Kidney epithelial cell (primary cell): ENCODE data around the gene NBEAL2. TPM values are rescaled to one million over a fixed set of nuclear protein-coding genes. Genes with fewer than 3 reads are reported as not detected.

ENCODE experiments used
- DNase-seq: peaks from one replicate; pipeline ENCODE4 v3.0.0-alpha.2; 2010; ENCODE audit warnings: low read depth
- H3K27me3 ChIP-seq: 2 replicates; pipeline ENCODE4 v1.6.0; 2011; ENCODE audit warnings: low read length; ENCODE audit not compliant: control insufficient read depth, insufficient read depth
- H3K36me3 ChIP-seq: 2 replicates; pipeline ENCODE4 v1.5.1; 2011; ENCODE audit warnings: low read length; ENCODE audit not compliant: control insufficient read depth, insufficient read depth
- H3K4me3 ChIP-seq: 2 replicates; pipeline ENCODE4 v1.5.1; 2011; ENCODE audit warnings: low read depth, mild to moderate bottlenecking, control low read depth, low read length
- total RNA-seq: library from RNA; depleted of rRNA; stranded (reverse); fragments of >200 nt; gene quantifications from 2 replicates; pipeline ENCODE4 v1.2.3, GENCODE V29; 2015
- TF ChIP-seq, protein P1 (sequence below): IDR thresholded peaks from 2 replicates; pipeline ENCODE4 v1.5.1; 2011; ENCODE audit warnings: mild to moderate bottlenecking, moderate library complexity, low read length, control low read depth, inconsistent platforms; ENCODE audit not compliant: insufficient read depth, poor library complexity, severe bottlenecking

Gene NBEAL2
- total RNA-seq, 1 donor from 2014 or later = 37.5 TPM

DNA sequence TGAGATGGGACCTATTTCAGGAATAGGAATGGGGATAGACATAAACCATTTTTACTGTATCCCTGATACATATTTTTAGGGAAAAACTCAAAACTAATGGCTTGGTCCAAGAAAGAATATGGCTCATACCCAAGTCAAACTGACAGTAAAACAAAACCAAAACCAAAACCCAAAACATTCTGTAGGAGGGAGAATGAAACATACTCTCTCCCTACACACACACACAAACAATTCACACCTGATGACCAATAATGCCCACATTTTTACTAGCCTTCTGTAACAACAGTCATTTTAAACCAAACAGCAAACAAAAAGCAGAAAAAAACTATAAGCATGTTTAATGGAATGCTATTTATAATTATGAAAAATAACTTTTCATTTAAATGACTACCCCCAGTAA lies 74.9 kb downstream of the NBEAL2 start:
- TF ChIP-seq, protein P1, sequence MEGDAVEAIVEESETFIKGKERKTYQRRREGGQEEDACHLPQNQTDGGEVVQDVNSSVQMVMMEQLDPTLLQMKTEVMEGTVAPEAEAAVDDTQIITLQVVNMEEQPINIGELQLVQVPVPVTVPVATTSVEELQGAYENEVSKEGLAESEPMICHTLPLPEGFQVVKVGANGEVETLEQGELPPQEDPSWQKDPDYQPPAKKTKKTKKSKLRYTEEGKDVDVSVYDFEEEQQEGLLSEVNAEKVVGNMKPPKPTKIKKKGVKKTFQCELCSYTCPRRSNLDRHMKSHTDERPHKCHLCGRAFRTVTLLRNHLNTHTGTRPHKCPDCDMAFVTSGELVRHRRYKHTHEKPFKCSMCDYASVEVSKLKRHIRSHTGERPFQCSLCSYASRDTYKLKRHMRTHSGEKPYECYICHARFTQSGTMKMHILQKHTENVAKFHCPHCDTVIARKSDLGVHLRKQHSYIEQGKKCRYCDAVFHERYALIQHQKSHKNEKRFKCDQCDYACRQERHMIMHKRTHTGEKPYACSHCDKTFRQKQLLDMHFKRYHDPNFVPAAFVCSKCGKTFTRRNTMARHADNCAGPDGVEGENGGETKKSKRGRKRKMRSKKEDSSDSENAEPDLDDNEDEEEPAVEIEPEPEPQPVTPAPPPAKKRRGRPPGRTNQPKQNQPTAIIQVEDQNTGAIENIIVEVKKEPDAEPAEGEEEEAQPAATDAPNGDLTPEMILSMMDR = no peak
- Histone ChIP-seq H3K36me3 (peaks cover 3% of the 10 kb centered on the region), H3K27me3 (no peaks in the 10 kb centered on the region), H3K4me3 (no peak overlapping the region)
- DNase-seq = no peak

DNA sequence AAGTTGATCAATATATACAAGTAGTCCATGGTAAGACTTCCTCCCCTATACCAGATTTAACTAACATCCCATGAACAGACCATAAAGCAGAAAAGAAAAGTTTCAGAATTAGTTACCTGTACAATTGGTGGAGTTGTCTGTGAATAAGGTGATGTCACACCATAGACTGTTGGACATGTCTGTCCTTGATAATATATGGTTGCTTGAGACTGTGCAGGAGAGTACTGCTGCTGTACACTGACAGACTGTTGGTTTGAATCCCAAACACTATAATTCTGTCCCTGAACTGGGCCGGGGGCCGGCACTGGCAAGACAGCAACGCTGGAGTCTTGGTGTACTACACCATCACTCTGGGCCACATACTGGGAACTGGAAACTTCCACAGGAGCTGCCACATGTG lies 77.2 kb downstream of the NBEAL2 start:
- no peaks in the 10 kb centered on the region for H3K27me3 ChIP-seq
- TF ChIP-seq, protein P1 = no peak
- no peak for DNase-seq
- H3K36me3 ChIP-seq = peaks cover 3% of the 10 kb centered on the region
- H3K4me3 ChIP-seq = no peak overlapping the region

GRCh38 chr3:47057212-47057671 lies 77.8 kb downstream of the NBEAL2 start:
- DNase-seq = no peak
- TF ChIP-seq, protein P1 = no peak
- peaks cover 3% of the 10 kb centered on the region for H3K36me3 ChIP-seq

More at GRCh38 chr3:47057212-47057671, 77.8 kb downstream of the NBEAL2 start:
- no peak overlapping the region for H3K4me3 ChIP-seq
- no peaks in the 10 kb centered on the region for H3K27me3 ChIP-seq

Other genes with a start within 250 kb of the NBEAL2 start
- gene MYL3, start 116.2 kb upstream of the NBEAL2 start, total RNA-seq = 0.54 and 2.7 TPM in 2 replicates
- 1.7 and 2.1 TPM in 2 replicates for gene PTH1R, start 101.9 kb upstream of the NBEAL2 start, total RNA-seq
- 33.0 and 33.3 TPM in 2 replicates for gene CCDC12, start 2.9 kb upstream of the NBEAL2 start, total RNA-seq
- 25.0 and 31.1 TPM in 2 replicates for gene SETD2, start 184.4 kb downstream of the NBEAL2 start, total RNA-seq